Ishikawa (cell line): ENCODE measurements around the gene MCOLN2.

Experiments used
- CEBPB ChIP-seq: IDR thresholded peaks from 2 replicates; pipeline ENCODE4 v1.6.1; 2012
- CREB1 ChIP-seq: IDR thresholded peaks from 2 replicates; pipeline ENCODE4 v1.6.1; 2012; ENCODE audit warnings: low read depth
- EGR1 ChIP-seq: IDR thresholded peaks from 2 replicates; pipeline ENCODE4 v1.6.1; 2012
- EP300 ChIP-seq: IDR thresholded peaks from 2 replicates; pipeline ENCODE4 v1.6.1; 2012; ENCODE audit warnings: borderline replicate concordance
- FOXM1 ChIP-seq: IDR thresholded peaks from 2 replicates; pipeline ENCODE4 v1.6.1; 2012; ENCODE audit warnings: low read depth, borderline replicate concordance
- MAX ChIP-seq: IDR thresholded peaks from 2 replicates; pipeline ENCODE4 v1.6.1; 2012
- NFIC ChIP-seq: IDR thresholded peaks from 2 replicates; pipeline ENCODE4 v1.6.1; 2012
- RAD21 ChIP-seq: IDR thresholded peaks from 2 replicates; pipeline ENCODE4 v1.6.1; 2012; ENCODE audit warnings: low read depth
- TAF1 ChIP-seq: IDR thresholded peaks from 2 replicates; pipeline ENCODE4 v1.6.1; 2012; ENCODE audit warnings: low read depth, mild to moderate bottlenecking
- TCF12 ChIP-seq: IDR thresholded peaks from 2 replicates; pipeline ENCODE4 v1.6.1; 2012; ENCODE audit warnings: low read depth
- TEAD4 ChIP-seq: IDR thresholded peaks from 2 replicates; pipeline ENCODE4 v1.6.1; 2012
- YY1 ChIP-seq: IDR thresholded peaks from 2 replicates; pipeline ENCODE4 v1.6.1; 2012; ENCODE audit warnings: low read depth
- ZBTB7A ChIP-seq: IDR thresholded peaks from 2 replicates; pipeline ENCODE4 v1.6.1; 2012; ENCODE audit warnings: low read depth
- TF ChIP-seq, protein P1 (sequence below): IDR thresholded peaks from 2 replicates; pipeline ENCODE4 v1.6.1; 2012; ENCODE audit warnings: low read depth, mild to moderate bottlenecking
- TF ChIP-seq, protein P2 (sequence below): IDR thresholded peaks from 2 replicates; pipeline ENCODE4 v1.6.1; 2012

The MCOLN2 gene

GRCh38 chr1:84957966-84958365, 38.9 kb downstream of the MCOLN2 start:
- TF ChIP-seq CREB1 (no peak), FOXM1 (no peak), TEAD4 (no peak), YY1 (no peak), RAD21 (no peak), ZBTB7A (no peak), EGR1 (no peak), NFIC (no peak), EP300 (no peak), CEBPB (no peak), TCF12 (no peak)
- TF ChIP-seq, protein P1, sequence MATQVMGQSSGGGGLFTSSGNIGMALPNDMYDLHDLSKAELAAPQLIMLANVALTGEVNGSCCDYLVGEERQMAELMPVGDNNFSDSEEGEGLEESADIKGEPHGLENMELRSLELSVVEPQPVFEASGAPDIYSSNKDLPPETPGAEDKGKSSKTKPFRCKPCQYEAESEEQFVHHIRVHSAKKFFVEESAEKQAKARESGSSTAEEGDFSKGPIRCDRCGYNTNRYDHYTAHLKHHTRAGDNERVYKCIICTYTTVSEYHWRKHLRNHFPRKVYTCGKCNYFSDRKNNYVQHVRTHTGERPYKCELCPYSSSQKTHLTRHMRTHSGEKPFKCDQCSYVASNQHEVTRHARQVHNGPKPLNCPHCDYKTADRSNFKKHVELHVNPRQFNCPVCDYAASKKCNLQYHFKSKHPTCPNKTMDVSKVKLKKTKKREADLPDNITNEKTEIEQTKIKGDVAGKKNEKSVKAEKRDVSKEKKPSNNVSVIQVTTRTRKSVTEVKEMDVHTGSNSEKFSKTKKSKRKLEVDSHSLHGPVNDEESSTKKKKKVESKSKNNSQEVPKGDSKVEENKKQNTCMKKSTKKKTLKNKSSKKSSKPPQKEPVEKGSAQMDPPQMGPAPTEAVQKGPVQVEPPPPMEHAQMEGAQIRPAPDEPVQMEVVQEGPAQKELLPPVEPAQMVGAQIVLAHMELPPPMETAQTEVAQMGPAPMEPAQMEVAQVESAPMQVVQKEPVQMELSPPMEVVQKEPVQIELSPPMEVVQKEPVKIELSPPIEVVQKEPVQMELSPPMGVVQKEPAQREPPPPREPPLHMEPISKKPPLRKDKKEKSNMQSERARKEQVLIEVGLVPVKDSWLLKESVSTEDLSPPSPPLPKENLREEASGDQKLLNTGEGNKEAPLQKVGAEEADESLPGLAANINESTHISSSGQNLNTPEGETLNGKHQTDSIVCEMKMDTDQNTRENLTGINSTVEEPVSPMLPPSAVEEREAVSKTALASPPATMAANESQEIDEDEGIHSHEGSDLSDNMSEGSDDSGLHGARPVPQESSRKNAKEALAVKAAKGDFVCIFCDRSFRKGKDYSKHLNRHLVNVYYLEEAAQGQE = no peak
- TF ChIP-seq, protein P2, sequence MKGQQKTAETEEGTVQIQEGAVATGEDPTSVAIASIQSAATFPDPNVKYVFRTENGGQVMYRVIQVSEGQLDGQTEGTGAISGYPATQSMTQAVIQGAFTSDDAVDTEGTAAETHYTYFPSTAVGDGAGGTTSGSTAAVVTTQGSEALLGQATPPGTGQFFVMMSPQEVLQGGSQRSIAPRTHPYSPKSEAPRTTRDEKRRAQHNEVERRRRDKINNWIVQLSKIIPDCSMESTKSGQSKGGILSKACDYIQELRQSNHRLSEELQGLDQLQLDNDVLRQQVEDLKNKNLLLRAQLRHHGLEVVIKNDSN = no peak

DNA sequence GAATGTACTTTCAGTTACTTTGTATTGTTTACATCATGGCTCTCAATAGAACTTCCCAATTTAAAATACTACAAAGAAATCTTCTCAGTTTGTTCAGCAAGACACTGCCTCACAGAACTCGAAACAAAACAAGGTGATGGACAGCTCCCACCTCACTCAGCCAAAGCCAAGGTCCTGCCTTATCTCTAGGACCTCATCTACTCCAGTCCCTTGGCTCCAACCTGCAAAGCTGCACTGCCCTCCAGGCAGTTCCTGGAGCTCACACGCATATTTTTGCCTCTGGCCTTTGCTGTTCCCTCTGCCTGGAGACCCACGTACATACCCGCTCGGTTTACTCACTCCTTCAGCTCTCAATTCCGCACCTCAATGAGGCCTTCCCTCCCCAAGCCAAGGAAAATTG, 40.3 kb downstream of the MCOLN2 start:
- TF ChIP-seq EGR1 (no peak), RAD21 (no peak), NFIC (no peak), TEAD4 (no peak), ZBTB7A (no peak), EP300 (no peak), TAF1 (no peak), CREB1 (no peak), YY1 (no peak), TCF12 (no peak), MAX (no peak)

DNA sequence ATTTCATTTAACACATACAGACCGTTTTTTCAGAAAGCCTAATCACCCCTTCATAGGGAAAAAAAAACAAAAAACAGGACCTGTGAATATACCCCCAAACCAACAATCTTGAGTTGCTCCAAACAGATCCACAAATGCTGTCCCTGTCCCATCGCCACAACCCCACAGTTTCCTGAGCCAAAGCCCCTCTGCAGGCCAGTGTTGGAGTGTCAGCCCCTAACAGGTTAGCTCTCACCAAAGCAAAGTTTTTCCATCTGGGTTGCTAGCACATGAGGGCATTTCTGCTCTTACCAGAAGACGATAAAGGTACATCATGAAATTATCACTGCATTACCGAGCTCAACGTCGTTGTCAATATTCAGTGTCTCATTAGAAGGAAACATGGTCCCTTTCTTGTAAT, 40.8 kb downstream of the MCOLN2 start:
- TF ChIP-seq EP300 (no peak), RAD21 (no peak), CEBPB (no peak), TAF1 (no peak), FOXM1 (no peak), YY1 (no peak), NFIC (no peak), TEAD4 (no peak), CREB1 (no peak), MAX (no peak), TCF12 (no peak), EGR1 (no peak), ZBTB7A (no peak)
- TF ChIP-seq, protein P1 = no peak
- TF ChIP-seq, protein P2 = no peak

DNA sequence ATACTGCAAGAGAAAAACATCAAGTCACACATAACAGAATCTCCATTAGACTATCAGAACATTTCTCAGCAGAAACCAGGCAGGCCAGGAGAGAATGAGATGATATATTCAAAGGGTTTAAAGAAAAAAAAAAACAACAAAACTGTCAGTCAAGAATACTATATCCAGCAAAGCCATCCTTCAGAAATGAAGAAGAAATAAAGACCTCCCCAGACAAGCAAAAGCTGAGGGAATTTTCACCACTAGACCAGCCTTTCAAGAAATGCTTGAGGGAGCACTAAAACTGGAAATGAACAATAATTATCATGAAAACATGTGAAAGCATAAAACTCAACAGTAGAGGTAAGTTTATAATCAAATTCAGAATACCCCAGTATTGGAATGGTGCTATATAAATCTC, 47.2 kb downstream of the MCOLN2 start:
- no peak for TF ChIP-seq EP300
- TF ChIP-seq YY1 = no peak
- no peak for TF ChIP-seq NFIC
- TF ChIP-seq CREB1 = no peak
- no peak for TF ChIP-seq ZBTB7A
- TF ChIP-seq FOXM1 = no peak
- TF ChIP-seq TCF12 = no peak
- TF ChIP-seq MAX = no peak
- TF ChIP-seq, protein P2 = no peak

GRCh38 chr1:84947536-84948410, 49.1 kb downstream of the MCOLN2 start:
- no peak for TF ChIP-seq TCF12
- TF ChIP-seq YY1 = no peak
- TF ChIP-seq, protein P2 = no peak
- no peak for TF ChIP-seq EP300
- TF ChIP-seq TEAD4 = no peak
- TF ChIP-seq MAX = no peak
- TF ChIP-seq EGR1 = no peak
- no peak for TF ChIP-seq RAD21
